HG02759 (cell line): ENCODE measurements around the gene KAT7.

ENCODE experiments used
- ATAC-seq: cut with Tn5 transposase; IDR thresholded peaks from one replicate; pipeline ENCODE4 v1.9.1; 2021; ENCODE audit warnings: mild to moderate bottlenecking, moderate library complexity; ENCODE audit not compliant: unreplicated experiment

The KAT7 gene

DNA sequence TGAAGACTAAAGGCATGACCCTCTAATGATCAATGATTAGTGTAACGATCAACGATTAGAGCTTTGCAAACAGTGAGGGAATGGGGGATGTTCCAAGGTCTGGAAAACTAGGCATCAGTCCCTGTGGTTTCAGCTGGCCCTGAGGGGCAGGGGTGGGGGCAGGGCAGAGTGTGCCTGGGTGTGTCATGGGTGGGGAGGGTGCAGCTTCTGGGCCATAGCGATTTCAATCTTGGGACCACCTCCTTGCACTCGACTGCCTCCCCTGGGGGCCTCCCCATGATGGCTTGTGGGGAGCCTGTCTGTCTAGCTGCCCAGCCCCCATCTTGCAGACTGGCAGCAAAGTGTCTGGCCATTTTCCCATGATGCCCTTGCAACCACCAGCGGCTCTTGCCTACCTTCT, 51.0 kb downstream of the KAT7 start:
- ATAC-seq: no peak

DNA sequence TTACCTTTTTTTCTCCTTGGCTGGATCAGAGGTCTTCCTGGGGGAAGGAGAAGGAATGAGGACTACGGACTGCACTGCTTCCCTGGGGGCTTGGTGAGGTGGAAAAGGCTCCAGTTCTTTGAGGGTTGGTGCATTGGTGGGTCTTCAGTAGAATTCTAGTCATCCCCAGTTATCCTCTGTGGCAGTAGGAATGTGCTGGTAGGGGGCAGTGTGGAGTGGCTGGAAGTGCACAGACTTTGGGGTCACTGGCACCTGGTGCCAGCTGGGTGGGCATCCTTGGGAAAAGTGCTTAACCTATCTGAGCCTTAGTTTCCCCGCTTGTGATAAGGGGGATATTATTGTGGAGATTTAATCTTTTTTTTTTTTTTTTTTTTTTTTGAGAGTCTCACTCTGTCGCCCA, 53.1 kb downstream of the KAT7 start:
- no peak for ATAC-seq

GRCh38 chr17:49842371-49842770, 53.9 kb downstream of the KAT7 start:
- ATAC-seq: no peak

- ATAC-seq: no peak
These were observed 54.4 kb downstream of the KAT7 start for GRCh38 chr17:49842846-49843245.

DNA sequence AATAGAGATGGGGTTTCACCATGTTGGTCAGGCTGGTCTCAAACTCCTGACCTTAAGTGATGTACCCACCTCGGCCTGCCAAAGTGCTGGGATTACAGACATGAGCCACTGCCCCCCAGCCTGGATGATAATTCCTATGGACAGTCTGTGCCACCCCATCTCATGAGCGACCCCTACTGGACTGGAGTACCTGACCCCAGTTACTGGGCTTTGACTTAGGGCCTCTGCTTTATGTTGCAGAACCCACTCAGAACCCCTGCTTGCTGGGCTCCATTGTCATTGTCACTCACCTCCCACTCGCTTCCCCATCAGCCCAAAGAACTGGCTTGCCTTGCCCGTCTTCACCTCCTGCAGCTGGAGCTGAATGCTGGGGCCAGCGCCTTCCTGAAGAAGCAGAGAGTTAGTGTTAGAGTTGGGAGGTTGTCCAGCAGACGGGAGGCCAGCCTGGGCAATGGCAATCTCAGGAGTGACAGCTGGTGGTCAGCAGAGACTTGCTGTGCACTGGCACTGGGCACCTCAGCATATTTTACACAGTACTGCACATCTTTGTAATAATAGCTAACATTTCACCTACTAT, 55.4 kb downstream of the KAT7 start:
- no peak for ATAC-seq

GRCh38 chr17:49845321-49845720, 56.8 kb downstream of the KAT7 start:
- ATAC-seq: no peak

GRCh38 chr17:49846938-49847712, 58.6 kb downstream of the KAT7 start:
- ATAC-seq: no peak

DNA sequence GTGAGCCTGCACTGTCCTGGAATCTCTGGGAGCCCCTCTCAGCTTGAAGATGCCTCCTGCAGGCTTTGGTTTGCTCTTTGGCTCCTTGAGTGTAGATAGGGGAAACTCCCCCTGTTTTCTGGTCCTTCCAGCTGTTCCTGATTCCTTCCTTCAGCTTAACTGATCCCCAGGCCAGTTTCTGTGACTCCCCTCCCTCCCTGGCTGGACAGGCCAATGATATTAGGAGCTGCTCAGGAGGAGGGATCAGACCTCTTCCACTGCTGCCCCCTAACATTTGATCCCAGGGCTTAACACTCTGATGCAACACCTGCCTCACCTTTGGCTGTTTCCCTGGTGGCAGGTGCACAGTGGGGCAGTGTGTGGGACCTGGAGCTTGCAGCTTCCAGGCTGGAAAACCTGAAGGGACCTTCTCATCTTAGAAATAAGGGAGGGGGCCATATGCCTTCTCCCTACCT, 59.6 kb downstream of the KAT7 start, which contains the start of gene TAC4:
Gene TAC4, minus strand, starts transcription at position 51 of the 455 bp plus-strand sequence. CDS start 52 bp downstream, outside the sequence.
- ATAC-seq: no peak

- ATAC-seq: no peak
These were observed 60.3 kb downstream of the KAT7 start for GRCh38 chr17:49848739-49849138.

DNA sequence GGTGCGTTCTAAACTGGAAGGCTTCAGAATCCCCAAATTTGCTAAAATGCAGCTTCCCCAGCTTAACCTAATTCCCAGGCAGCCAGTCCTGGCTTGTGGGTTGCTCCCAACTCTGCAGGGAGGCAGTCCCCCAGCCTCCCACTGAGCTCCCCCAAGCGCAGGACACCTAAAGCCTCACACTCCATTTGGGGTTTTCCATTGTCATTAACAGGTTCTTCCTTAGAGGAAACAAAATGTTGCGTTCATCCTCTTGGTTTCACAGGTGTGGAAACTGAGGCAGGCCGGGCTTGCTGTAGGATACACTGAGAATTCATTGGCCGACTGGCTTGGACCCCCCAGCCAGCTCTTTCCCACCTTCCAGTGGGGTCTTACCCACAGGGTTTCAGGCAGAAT, 61.7 kb downstream of the KAT7 start:
- no peak for ATAC-seq

GRCh38 chr17:49850772-49851386, 62.4 kb downstream of the KAT7 start:
- no peak for ATAC-seq

DNA sequence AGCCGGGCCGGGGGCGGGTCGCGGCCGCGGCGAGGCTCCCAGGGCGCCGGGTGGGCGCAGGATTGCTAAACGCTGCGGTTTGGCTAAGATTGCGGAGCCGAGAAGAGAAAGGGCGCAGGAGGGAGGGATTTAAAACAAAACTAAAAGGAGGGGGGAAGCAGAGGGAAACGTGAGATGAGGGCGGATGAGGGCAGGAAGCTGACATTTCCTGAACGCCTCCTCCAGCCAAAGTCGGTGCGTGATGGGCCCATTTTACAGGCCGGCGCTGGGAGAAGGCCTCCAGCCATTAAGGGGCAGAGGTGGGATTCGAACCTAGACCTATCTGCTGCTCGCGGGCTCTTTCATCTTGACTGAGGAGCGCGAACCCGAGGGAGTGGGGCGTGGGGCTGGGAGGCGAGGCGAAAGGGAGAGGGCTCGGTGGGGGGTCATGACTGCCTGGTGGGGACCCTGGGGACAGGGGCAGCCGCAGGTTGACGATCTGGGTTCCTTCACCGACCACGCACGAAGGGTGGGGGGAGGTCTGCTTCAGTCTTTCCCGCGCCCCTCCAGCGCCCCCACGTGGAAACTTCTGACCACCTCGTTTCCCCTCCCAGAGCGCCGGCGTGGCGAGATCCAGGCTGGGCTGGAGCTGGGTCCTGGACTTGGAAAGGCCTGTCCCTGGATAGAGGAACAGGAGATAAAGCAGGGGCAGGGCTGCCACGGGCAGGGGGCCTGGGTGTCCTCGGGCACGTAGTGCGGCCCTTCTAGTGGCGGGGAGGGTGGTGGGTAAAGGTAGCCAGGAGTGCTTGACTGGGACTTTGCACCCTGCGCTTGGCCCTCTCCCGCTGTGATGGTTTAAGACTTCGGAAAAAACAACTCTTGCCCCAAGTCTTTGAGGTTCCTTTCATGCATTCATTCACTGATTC, 63.2 kb downstream of the KAT7 start:
- no peak for ATAC-seq

DNA sequence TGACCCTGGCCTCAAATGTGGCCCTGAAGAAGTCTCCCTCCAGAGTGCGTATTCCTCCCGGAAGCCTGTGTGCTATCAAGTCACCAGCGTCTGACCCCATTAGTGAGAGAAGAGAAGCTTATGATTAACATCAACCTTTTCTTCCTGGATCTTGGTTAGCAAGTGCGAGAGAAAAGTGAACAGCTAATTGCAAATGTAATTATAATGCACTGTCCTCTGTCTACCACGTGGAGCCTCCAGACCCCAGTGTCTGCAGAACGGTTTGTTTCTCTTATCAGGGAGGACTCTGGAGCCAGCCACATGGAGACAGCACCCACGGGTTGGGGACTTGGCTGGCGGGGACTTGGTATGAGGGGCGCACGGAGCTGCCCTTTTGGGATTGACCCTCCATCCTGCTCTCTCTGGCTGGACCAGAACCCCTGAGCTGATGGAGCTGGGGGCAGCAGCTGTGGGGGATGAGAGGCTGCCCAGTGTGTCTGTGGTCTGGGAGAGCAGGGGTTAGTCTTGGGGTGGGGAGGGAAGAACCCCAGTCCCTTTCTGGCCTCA, 65.1 kb downstream of the KAT7 start:
- no peak for ATAC-seq

GRCh38 chr17:49854126-49854525, 65.6 kb downstream of the KAT7 start:
- ATAC-seq: no peak

- ATAC-seq: no peak
These were observed 70.3 kb downstream of the KAT7 start for GRCh38 chr17:49858796-49859195.

DNA sequence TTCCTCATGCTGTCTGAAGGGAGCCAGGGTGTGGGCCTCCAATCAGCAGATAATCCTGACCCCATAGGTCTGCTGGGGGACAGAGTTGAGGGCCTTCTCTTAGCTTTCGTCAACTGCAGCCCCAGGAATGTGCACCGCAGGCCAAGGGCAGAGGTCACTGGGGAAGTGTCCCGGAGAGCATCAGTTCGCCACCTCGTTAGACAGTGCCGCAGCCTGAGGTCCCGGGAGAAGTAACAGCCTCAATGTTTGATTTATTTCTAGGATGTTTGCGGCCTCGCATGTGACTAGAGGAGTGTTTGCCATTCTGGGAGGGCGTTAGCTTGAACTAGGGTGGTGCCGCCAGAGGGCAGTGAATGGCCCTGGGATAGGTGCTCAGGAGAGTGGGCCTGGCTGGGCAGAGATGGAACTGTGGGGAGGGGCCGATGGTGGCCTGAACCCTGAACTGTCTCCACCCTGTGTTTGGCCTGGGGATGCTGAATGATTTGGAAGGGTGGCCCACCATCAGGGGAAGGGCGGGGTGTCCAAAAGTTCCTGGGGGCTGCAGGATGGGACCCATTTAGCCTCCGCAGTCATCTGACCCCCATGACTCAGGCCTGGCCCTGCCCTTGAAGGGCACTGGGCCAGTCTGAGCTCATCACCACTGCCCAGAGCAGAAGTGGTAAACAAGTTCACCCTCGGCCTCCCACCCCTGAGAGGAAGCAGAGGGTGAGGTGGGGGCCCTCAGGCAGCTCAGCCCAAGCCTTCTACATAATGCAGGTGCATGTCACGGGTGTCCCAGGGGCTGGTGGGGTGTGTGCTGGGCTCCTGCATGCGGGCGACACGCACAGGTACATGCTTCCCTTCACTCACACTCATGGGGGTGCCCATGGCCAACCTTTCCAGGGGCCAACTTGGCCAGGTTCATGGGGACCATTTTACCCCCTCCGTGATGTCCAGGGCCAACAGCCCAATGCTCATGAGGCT, 71.8 kb downstream of the KAT7 start:
- ATAC-seq: no peak

GRCh38 chr17:49861150-49861884, 72.8 kb downstream of the KAT7 start:
- no peak for ATAC-seq

DNA sequence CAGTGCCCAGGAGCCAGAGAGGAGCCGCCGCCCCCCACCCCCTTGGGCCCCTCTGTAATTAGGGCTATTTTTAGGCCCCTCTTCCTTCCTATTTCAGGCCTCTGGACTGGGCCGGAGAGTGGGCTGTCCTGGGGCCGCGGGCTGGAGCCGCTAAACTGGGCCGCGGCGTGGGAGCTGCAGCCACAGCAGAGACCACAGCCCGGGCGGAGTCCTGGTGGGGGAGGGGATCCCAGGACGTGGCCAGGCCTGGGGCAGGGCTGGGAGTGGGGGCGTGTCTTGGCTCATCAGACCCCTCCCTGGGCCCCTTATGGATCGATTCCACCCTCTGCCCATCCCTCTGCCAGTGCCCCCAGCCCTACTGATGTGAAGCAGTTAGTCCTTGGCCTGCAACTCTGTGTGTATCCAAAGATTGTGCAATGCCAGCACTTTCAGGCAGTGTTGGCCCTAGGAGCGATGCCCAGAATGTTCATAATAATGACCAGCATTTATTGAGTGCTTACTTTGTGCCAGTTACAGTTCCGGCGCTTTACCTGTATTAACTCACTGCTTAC, 74.4 kb downstream of the KAT7 start:
- ATAC-seq: no peak

GRCh38 chr17:49866019-49866380, 77.5 kb downstream of the KAT7 start:
- ATAC-seq: no peak
